ENCODE measurements around the gene CDH23. TPM values are rescaled to one million over a fixed set of nuclear protein-coding genes. Genes with fewer than 3 reads are reported as not detected.

CDH23 gene
- total and polyA plus RNA-seq, 2 of the 8 experiments (the other 6 are each of a cell fraction or from before 2014, with no cell fraction given) = 1.9 to 4.9 TPM

DNA sequence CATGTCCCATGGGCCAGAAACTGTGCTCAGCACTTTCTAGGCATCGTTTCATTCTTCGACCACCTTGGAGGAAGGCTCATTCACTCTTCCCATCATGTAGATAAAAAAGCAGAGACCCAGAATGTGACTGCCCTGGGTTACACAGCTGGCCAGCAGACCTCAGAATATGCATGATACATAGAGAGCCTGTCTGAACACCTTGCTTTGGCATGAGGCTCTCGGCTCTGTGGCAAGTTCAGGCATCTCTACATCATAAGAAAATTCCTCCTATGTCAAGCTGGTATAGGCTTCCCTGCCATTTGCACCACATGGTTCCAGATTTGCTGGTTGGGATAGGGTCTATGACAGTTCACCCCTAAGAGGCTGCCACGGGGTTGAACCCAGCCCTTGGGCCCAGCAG, 134.1 kb downstream of the CDH23 start:
- H3K9ac ChIP-seq (replicated peaks in 1 of 4; ENCODE audit: extremely low read depth in 1 of 4, low read depth in 3 of 4, low read length in 3 of 4) = no peak overlapping the region
- FAIRE-seq (no peak), DNase-seq (ENCODE audit: low read depth in 1 of 2, low spot score in 2 of 2) (no peak)
- no peak overlapping the region for H3K4me2 ChIP-seq (ENCODE audit: insufficient read depth in 1 of 2, low read depth in 2 of 2, low read length in 2 of 2)
- no peak overlapping the region for H2AFZ ChIP-seq (ENCODE audit: low read length)
- H4K5ac ChIP-seq (ENCODE audit: insufficient read length, low read depth, low read length) = no peak overlapping the region
- H2BK15ac ChIP-seq (ENCODE audit: low read length) = no peak overlapping the region; the same call in 1 of the 2 replicates
- no peaks in the 10 kb centered on the region for H3K79me1 ChIP-seq (ENCODE audit: low read depth, low read length)
- no peak overlapping the region for H4K8ac ChIP-seq (ENCODE audit: extremely low read depth, insufficient read depth, low read length)
- H3K27me3 ChIP-seq (replicated peaks in 1 of 4; ENCODE audit: control insufficient read depth in 3 of 4, extremely low read depth in 1 of 4, insufficient read depth in 3 of 4, low read length in 3 of 4) = no peaks in the 10 kb centered on the region
- peaks cover 4 to 20% (median 16%) of the 10 kb centered on the region in 4 experiments for H3K4me1 ChIP-seq (replicated peaks in 1 of 4; ENCODE audit: control insufficient read depth in 3 of 4, insufficient read depth in 4 of 4, low read length in 3 of 4)
- no peak overlapping the region for H3K4ac ChIP-seq (replicated peaks; ENCODE audit: insufficient read length, low read depth, low read length)
- 0 out of 2 replicates have a peak overlapping the region, but pooled peaks have one; percentile 46 for H2AK5ac ChIP-seq (ENCODE audit: low read depth, low read length)
- H3K36me3 ChIP-seq (ENCODE audit: control insufficient read depth in 2 of 4, insufficient read depth in 4 of 4, low read length in 3 of 4) = no peaks in the 10 kb centered on the region
- H2BK120ac ChIP-seq (replicated peaks; ENCODE audit: low read depth, low read length) = no peak overlapping the region
- H4K91ac ChIP-seq (replicated peaks; ENCODE audit: insufficient read length, low read length) = no peak overlapping the region
- H4K20me1 ChIP-seq (replicated peaks in 1 of 2; ENCODE audit: control insufficient read depth in 1 of 2, insufficient read depth in 2 of 2, low read length in 2 of 2) = no peaks in the 10 kb centered on the region
- no peak overlapping the region for H2BK20ac ChIP-seq (ENCODE audit: low read length)
- H2BK12ac ChIP-seq (ENCODE audit: low read depth, low read length) = no peak overlapping the region
- no peak overlapping the region for H3K18ac ChIP-seq (ENCODE audit: extremely low read depth, low read length)
- H3K9me3 ChIP-seq (ENCODE audit: insufficient read depth in 2 of 2, low read depth in 1 of 2, low read length in 1 of 2) = no peaks in the 10 kb centered on the region
- POLR2A ChIA-PET (ENCODE audit: partially characterized antibody) = interaction anchor here (1.0 to 2.1 kb wide), 3 partner anchors 10 to 91 kb away, joined by 5 to 6 read pairs (median 5); no protein-coding TSS in a partner anchor
- H2BK5ac ChIP-seq (ENCODE audit: low read depth, low read length) = no peak overlapping the region
- H3K27ac ChIP-seq (ENCODE audit: low read depth, low read length) = no peak overlapping the region
- H3K4me3 ChIP-seq (ENCODE audit: extremely low read depth in 1 of 4, insufficient read depth in 2 of 4, low read depth in 3 of 4, low read length in 4 of 4) = no peak overlapping the region
- no peak overlapping the region for H3K23ac ChIP-seq (ENCODE audit: insufficient read length)
- WGBS, 2 experiments (ENCODE audit: extremely low coverage in 1 of 2, insufficient coverage in 1 of 2, insufficient read length in 1 of 2, insufficient replicate concordance in 2 of 2, low coverage in 1 of 2, low lambda C conversion rate in 2 of 2, missing lambda C conversion rate in 1 of 2) = 82% methylated on average over 4 of the region's 4 CpGs; no CpG with 5 or more reads in 1 of the 2 experiments
- H3K56ac ChIP-seq (replicated peaks; ENCODE audit: insufficient read length, low read depth, low read length) = no peak overlapping the region
- H3K14ac ChIP-seq (ENCODE audit: insufficient read length) = no peak overlapping the region
- CTCF ChIA-PET (ENCODE audit: partially characterized antibody) = interaction anchor here (1.2 to 5.7 kb wide), 8 partner anchors 8 to 135 kb away, joined by 3 to 53 read pairs (median 8); no protein-coding TSS in a partner anchor
- no peaks in the 10 kb centered on the region for H3K23me2 ChIP-seq (ENCODE audit: low read depth, low read length)
- H3K79me2 ChIP-seq (ENCODE audit: control insufficient read depth in 1 of 2, insufficient read depth in 2 of 2, low read length in 2 of 2) = no peaks in the 10 kb centered on the region
- TF ChIP-seq HDAC2 (IDR thresholded peaks at IDR 0.05; ENCODE audit: borderline replicate concordance in 1 of 2, low read depth in 2 of 2, low read length in 2 of 2) (no peak), GTF2F1 (IDR thresholded peaks at IDR 0.05; ENCODE audit: borderline replicate concordance, low read depth, low read length) (no peak), PHF8 (conservative IDR thresholded peaks at IDR 0.05; ENCODE audit: low read depth, low read length) (no peak), CHD2 (IDR thresholded peaks at IDR 0.05; ENCODE audit: low read length) (no peak), TAF7 (optimal IDR thresholded peaks at IDR 0.05; ENCODE audit: borderline replicate concordance, low read depth, low read length) (no peak), TAF1 (IDR thresholded peaks at IDR 0.05; ENCODE audit: low read depth, low read length) (no peak), NRF1 (IDR thresholded peaks at IDR 0.05; ENCODE audit: low read depth, low read length) (no peak), SIX5 (IDR thresholded peaks at IDR 0.05; ENCODE audit: low read depth, low read length) (no peak), CBX5 (IDR thresholded peaks at IDR 0.05; ENCODE audit: low read depth, low read length) (no peak), CTBP2 (IDR thresholded peaks at IDR 0.05; ENCODE audit: borderline replicate concordance, insufficient read depth, insufficient read length, low read length) (no peak), CREB1 (IDR thresholded peaks at IDR 0.05) (no peak), SRF (IDR thresholded peaks at IDR 0.05; ENCODE audit: low read depth, low read length) (no peak), MAFK (IDR thresholded peaks at IDR 0.05; ENCODE audit: low read depth, low read length) (no peak)
- TF ChIP-seq, protein P1, sequence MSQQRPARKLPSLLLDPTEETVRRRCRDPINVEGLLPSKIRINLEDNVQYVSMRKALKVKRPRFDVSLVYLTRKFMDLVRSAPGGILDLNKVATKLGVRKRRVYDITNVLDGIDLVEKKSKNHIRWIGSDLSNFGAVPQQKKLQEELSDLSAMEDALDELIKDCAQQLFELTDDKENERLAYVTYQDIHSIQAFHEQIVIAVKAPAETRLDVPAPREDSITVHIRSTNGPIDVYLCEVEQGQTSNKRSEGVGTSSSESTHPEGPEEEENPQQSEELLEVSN (IDR thresholded peaks at IDR 0.05) = no peak
